ENCODE results near the gene GREM1. TPM values are rescaled to one million over a fixed set of nuclear protein-coding genes. Genes with fewer than 3 reads are reported as not detected.

Gene GREM1
- total and polyA plus RNA-seq, 2 donors (not counting 3 experiments of a cell fraction or from before 2014, with no cell fraction given), result not detected

DNA sequence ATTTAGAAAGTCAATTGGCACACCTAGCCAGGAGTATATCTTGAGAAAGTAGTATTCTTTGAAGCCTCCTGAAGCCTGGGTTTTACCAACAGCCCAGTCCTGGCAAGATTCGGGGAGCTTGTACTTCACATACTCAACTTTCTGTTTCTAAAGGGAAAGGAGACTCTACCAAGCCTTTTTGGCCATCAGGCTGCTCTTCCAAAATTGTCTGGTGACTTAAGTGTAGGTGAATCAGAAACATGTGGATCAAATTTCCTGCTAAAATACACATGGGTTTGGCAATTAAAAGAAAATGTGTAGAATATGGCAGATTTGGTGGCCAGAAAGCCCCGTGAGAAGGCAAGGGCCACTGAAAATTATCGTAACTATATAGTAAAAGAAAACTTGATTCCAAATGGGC is 15.9 kb upstream of the GREM1 start:
- CTCF ChIA-PET, result interaction anchor here (1.0 to 1.3 kb wide), 2 partner anchors 10 to 14 kb away, joined by 4 read pairs; no protein-coding TSS in a partner anchor
- POLR2A ChIA-PET, result no interaction called here
- no peak for DNase-seq (ENCODE audit: low read depth, low spot score)
- Histone ChIP-seq H2AFZ (ENCODE audit: low read depth, low read length) (no peak overlapping the region), H3K9me1 (replicated peaks; ENCODE audit: control insufficient read depth, extremely low read depth, insufficient read depth, low read length) (no peaks in the 10 kb centered on the region), H3K27me3 (ENCODE audit: control insufficient read depth in 2 of 2, insufficient read depth in 2 of 2, low read length in 2 of 2) (peaks cover 0 to 25% of the 10 kb centered on the region in 2 experiments), H3K36me3 (ENCODE audit: control insufficient read depth in 2 of 2, extremely low read depth in 1 of 2, insufficient read depth in 2 of 2, low read length in 2 of 2) (no peaks in the 10 kb centered on the region), H3K4me2 (ENCODE audit: insufficient read depth, low read length) (no peak overlapping the region), H3K79me2 (ENCODE audit: control insufficient read depth, insufficient read depth, low read length) (no peaks in the 10 kb centered on the region), H3K4me1 (ENCODE audit: control insufficient read depth, extremely low read depth, insufficient read depth, low read length) (no peaks in the 10 kb centered on the region), H3K27ac (ENCODE audit: insufficient read depth, low read depth, low read length) (no peak overlapping the region), H4K20me1 (replicated peaks; ENCODE audit: control insufficient read depth, extremely low read depth, insufficient read depth, low read length) (no peaks in the 10 kb centered on the region), H3K4me3 (replicated peaks in 1 of 3; ENCODE audit: insufficient read depth in 1 of 3, low read depth in 1 of 3, low read length in 3 of 3) (no peak overlapping the region), H3K9me3 (replicated peaks; ENCODE audit: control insufficient read depth, insufficient read depth, low read length) (no peaks in the 10 kb centered on the region), H3K9ac (replicated peaks; ENCODE audit: extremely low read depth, insufficient read depth, low read length) (no peak overlapping the region)
- no peak for FAIRE-seq
- intact Hi-C loops (cut with micrococcal nuclease), result no loop called here
- no peak for TF ChIP-seq POLR2A (IDR thresholded peaks at IDR 0.05; ENCODE audit: low read depth, low read length)
- no peak for TF ChIP-seq EZH2 (IDR thresholded peaks at IDR 0.05; ENCODE audit: borderline replicate concordance, low read depth, low read length, severe bottlenecking)
- TF ChIP-seq MAX (IDR thresholded peaks at IDR 0.05; ENCODE audit: insufficient read depth, insufficient read length), result no peak
- no peak for TF ChIP-seq FOS (IDR thresholded peaks at IDR 0.05; ENCODE audit: borderline replicate concordance, insufficient read depth, low read length)
- TF ChIP-seq GATA2 (IDR thresholded peaks at IDR 0.05; ENCODE audit: insufficient read depth, insufficient read length, low read depth, low read length), result no peak
- no peak for TF ChIP-seq JUN (IDR thresholded peaks at IDR 0.05; ENCODE audit: borderline replicate concordance, insufficient read depth, insufficient read length, low read depth)
- no peak for TF ChIP-seq MYC (IDR thresholded peaks at IDR 0.05; ENCODE audit: low read depth, low read length)
- no peak for TF ChIP-seq POLR2AphosphoS5 (IDR thresholded peaks at IDR 0.05; ENCODE audit: insufficient read depth, low read depth, low read length)
- TF ChIP-seq, protein P1, sequence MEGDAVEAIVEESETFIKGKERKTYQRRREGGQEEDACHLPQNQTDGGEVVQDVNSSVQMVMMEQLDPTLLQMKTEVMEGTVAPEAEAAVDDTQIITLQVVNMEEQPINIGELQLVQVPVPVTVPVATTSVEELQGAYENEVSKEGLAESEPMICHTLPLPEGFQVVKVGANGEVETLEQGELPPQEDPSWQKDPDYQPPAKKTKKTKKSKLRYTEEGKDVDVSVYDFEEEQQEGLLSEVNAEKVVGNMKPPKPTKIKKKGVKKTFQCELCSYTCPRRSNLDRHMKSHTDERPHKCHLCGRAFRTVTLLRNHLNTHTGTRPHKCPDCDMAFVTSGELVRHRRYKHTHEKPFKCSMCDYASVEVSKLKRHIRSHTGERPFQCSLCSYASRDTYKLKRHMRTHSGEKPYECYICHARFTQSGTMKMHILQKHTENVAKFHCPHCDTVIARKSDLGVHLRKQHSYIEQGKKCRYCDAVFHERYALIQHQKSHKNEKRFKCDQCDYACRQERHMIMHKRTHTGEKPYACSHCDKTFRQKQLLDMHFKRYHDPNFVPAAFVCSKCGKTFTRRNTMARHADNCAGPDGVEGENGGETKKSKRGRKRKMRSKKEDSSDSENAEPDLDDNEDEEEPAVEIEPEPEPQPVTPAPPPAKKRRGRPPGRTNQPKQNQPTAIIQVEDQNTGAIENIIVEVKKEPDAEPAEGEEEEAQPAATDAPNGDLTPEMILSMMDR (IDR thresholded peaks at IDR 0.05; ENCODE audit: extremely low read depth in 1 of 2, insufficient read depth in 1 of 2, low read depth in 1 of 2, low read length in 2 of 2), result no peak
- no TSS peak for BruUV-seq (replicated peaks)
- dilution Hi-C loops (cut with MboI; ENCODE audit: extremely low pct_ligation_motif_present, low sequenced_read_pairs), result no loop called here

Measured in endothelial cell of umbilical vein (primary cell).